HG03064 (cell line): Measurements from ENCODE around the gene GPR137B.
"Not testable (repeated sequence)": the region's sequence is repeated elsewhere in the genome, so short reads cannot be mapped to it uniquely, and the experiment has no call there.

Experiments
- ATAC-seq: cut with Tn5 transposase; IDR thresholded peaks from one replicate; pipeline ENCODE4 v1.9.1; 2021; ENCODE audit warnings: low read depth; ENCODE audit not compliant: unreplicated experiment

Gene GPR137B

DNA sequence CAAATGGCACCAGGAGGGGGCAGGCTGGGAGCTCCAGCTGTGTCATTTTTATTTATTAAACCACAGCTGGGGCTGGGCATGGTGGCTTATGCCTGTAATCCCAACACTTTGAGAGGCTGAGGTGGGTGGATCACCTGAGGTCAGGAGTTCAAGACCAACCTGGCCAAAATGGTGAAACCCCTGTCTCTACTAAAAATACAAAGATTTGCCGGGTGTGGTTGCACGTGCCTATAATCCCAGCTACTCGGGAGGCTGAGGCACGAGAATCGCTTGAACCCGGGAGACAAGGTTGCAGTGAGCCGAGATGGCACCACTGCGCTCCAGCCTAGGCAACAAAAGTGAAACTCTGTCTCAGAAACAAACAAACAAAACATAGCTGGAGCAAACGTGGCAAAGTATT lies 15.7 kb downstream of the GPR137B start:
- not testable (repeated sequence) for ATAC-seq

DNA sequence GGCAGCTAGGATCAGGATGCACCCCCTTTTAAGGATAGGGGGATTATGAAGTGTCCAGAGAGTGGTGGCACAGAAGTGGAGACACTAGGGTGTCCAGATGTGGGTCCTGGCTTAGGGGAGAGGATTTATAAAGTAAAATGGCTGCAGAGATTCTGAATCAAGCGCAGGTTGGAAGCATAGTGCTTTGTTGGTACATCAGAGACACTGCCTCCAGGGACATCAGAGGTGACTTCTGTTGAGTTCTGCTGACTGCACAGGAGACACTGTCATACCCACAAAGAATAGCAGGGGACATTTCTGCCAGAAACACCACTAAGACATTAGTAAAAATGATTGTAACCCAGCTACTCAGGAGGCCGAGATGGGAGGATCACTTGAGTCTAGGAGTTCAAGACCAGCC lies 16.4 kb downstream of the GPR137B start:
- no peak for ATAC-seq

DNA sequence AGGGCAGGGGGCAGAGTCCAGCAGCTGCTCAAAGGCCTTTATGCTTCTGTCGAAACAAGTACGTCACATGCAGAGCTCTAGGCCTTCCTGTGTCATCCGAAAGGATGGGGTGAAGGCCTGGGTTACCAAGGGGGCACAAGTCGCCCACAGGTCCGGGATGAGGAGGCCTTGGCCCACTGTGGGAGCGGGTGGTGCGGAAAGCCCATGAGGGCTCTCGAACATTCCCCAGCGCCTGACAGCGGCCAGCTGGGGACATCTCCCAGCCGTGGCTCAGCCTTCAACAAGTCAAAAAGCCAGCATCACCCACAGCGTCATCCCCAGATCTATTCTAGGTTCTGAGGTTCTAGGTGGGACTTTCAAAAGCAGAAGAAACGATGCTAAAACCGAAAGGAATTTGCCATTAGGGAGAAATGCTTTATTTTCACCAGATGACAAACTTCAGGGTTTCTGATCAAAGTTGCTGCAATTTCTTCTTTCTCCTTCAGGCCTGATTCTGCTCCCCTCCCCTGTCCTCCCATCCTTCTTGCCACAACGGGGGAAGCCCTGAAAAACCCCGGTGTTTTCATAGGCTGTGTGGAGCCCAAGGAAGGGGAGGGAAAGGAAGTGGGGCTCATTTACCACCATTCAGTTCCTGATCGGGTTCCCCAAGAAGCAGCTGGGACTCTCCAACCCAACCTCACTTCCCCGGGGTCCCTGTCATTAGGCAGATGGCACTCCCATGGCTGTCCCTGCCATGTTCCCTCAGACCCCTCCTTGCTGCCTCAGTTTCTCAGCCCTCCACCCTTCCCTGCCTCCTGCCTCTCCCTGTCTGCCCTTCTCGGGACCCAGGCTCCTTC lies 17.6 kb downstream of the GPR137B start:
- ATAC-seq = peak; percentile 46

DNA sequence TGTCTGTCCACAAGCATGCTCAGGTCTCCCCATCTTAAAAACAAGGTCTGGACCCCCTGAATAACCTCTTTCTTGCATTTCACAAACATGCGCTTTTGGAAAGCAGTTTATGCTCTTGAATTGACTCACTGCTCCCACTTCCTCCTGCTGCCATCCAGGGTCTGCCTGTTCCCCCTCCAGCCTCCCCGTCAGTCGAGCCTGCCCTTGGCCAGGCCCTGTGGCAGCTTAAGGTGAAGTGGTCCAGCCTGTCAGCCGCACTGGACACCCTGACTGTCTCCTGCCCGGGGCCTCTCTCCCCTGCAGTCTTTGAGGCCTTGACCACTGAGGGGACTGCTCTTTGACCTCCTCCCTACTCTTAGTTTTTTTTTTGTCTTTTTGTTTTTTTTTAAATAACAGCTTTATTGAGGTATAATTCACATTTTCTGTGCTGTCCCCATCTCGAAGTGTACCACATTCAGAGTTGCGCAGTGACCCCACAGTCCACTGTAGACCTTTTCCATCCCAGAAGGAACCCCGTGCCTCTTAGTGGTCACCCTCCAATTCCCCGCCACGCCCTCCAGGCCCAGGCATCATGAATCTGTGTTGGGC lies 18.3 kb downstream of the GPR137B start:
- no peak for ATAC-seq

DNA sequence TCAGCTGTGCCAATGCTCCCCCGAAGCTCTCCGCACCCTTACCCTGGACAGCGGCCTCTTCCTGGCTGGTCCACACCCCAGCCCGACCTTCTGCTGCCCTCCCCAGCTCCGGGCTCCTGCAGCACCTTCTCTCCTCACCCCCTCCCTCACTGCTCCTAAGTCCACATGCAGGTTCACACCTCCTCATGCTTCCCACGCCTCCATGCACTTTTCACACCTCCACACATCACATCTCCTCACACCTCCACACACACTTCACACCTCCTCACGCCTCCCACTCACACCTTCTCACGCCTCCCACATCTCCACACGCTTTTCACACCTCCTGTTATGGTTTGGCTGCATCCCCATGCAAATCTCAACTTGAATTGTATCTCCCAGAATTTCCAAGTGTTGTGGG lies 18.9 kb downstream of the GPR137B start:
- ATAC-seq = no peak

DNA sequence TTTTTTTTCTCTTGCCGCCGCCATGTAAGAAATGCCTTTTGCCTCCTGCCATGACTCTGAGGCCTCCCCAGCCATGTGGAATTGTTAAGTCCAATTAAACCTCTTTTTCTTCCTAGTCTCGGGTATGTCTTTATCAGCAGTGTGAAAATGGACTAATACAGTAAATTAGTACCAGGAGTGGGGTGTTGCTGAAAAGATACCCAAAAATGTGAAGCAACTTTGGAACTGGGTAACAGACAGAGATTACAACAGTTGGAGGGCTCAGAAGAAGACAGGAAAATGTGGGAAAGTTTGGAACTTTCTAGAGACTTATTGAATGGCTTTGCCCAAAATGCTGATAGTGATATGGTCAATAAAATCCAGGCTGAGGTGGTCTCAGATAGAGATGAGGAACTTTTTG lies 19.4 kb downstream of the GPR137B start:
- not testable (repeated sequence) for ATAC-seq

DNA sequence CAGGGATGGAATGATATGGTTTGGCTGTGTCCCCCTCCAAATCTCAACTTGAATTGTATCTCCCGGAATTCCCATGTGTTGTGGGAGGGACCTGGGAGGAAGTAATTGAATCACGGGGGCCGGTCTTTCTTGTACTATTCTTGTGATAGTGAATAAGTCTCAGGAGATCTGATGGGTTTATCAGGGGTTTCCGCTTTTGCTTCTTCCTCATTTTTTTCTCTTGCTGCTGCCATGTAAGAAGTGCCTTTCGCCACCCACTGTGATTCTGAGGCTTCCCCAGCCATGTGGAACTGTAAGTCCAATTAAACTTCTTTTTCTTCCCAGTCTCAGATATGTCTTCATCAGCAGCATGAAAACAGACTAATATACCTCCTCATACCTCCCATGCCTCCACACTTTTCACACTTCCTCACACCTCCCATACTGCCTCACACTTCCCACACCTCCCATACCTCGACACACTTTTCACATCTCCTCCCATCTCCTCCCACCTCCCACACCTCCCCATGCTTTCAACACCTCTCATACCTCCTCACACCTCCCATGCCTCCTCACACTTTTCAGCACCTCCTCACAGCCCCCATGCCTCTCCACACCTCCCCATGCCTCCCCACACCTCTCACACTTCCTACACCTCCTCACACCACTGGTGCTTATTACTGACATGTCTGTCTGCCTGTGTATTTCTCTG lies 21.3 kb downstream of the GPR137B start:
- ATAC-seq = no peak

DNA sequence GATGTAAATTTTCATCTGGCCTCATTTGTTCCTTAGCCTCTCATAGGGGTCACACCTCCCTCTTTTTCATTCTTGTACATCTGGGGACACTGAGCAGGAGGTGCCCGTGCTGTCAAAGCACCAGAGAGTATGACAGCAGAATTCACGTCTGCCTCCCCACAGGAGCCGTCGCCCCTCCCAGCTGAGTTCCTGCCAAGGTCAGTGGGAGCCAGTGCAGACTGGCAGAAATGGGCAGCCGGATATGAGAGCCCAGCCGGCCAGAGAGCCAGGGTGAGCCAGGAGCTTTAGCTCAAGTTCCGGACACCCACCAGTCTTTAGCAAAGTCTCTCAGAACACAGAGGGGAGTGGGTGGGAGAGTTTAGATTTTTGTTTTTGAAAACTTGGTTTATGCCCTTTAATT lies 21.9 kb downstream of the GPR137B start:
- ATAC-seq = no peak

DNA sequence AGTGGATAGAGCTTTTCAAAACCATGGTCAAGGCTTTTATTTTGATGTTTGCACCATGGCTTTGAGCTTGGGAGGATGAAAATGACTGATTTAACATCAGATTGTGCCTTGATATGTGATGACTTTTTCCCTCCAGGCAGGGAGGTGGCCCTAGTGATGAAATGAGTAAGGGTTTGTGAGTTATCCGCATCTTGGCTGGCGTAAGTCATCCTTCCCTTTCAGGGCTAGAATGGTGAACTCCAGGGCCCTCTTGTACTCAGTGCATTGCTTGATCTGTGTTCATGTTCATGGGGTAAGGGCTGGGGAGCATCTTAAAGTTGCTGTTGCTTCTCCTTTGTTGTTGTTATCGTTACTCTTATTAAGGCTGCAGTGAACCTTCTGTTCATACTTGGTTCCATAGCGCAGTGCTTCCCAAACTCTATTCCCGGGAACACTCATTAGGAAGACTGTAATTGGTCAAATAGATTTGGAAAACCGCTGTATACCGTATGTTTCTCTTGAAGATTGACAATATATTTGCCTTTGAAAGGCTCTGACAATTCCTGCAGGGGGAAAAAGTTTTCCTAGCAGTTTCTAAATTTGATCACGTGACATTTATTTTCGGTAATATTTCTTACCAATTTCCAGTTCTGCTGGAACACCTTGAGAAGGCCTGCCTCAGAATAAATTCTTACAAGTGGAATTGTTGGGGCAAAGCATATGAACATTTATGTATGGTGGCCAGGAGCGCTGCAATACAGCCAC lies 23.1 kb downstream of the GPR137B start:
- ATAC-seq = no peak

DNA sequence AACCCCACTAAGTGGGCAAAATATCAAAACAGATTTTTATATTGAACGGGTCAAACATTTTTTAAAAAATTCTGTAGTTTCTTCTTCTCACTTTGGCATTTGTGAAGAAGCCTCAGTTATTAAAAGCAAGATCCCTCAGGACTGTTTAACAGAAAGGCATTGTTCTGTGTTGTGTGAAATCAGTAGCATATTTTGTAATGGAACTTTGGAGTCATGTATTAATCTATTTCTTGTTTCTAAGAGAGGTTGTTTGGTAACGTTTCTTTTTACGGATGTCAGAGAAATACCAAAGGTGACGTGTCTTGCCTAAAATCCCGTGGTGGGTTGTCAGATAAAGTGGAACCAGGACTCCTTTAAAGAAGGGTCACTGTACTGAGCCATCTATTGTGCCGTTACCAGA lies 23.7 kb downstream of the GPR137B start:
- ATAC-seq = no peak

DNA sequence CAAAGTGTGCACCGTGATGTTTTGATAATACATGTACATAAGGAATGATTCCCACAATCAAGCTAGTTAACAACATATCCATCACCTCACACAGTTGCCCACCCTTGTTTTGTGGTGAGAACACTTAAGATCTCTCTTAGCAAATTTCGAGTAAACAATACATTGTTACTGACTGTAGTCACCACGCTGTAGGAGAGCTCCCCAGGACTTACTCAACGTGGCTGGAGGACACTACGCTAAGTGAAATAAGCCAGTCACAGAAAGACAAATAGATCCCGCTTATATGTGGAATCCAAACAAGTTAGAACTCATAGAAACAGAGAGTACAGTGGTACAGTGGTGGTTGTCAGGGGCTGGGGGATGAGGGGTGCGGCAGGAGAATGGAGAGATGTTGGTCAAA lies 24.8 kb downstream of the GPR137B start:
- ATAC-seq = no peak

DNA sequence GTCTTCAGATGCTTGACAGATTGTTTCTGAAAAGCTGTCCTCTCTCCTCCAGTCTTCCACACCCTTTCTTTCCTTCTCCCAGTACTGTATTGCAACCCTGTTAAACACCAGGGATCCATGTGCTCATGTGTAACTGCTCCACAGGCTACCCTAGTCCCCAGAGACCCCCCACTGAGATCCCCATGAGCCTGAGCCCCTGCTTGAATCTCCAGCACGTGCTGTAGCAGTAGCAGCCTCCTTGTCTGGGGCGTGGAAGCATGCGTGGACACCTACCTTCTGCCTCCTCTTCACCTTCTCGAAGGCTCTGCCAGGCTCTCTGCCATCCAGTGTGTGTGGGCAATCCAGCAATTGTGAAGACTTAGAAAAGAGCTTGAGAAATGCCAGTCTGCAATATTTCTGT lies 25.2 kb downstream of the GPR137B start:
- no peak for ATAC-seq

DNA sequence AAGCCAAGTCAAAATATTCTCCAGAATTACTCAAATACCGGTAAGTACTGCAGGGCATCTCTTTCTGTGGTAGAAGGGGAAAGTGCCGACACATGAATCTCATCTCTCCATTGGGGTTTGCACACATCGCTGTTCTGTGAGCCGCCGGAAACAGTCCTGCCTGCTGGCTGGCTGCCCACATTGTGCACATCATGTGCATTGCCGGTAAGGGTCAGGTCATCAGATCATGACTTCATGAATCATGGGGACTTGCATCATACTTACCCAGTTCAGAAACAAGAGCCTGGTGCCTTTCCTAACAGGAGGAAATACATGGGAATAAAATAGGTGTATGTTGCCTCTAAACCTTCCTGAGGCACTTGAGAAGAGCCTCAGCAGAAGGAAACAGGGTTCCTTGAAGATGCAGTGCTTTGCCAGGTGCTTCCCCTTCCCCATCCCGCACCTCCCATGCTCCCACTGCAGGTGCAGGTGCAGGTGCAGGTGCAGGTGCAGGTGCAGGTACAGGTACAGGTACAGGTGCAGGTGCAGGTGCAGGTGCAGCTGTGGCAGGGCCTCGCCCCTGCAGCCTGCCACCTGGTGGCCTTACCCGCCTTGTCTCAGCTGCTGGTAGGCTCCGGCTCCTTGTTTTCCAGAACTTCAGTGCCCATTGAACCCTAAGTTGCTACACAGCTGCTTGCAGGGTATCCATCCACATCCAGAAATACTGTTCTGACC lies 26.5 kb downstream of the GPR137B start:
- no peak for ATAC-seq

DNA sequence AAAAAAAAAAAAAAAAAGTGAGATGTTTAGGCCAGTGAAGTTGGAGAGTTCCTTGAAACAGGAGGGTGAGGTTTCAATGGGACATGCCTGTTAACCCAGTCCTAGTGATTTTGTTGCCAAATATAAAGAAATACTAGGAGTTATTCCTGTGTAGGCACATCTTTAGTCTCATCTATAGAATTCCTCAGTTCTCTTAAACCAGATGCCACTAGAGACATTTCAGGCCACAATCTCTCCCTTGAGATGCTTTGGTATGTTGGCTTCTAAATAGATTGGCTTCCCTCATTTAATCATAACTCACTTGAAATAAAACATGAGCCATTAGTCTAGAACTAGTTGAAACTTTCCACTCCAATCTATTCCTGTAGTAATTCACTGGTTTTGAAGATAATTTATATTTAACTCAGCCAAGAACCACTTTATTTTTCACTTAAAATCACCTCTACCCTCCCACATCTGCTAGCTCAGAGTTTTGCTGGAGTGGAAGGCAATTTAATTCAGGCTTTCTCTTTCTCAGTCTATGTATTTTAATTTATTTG lies 29.8 kb downstream of the GPR137B start:
- no peak for ATAC-seq

DNA sequence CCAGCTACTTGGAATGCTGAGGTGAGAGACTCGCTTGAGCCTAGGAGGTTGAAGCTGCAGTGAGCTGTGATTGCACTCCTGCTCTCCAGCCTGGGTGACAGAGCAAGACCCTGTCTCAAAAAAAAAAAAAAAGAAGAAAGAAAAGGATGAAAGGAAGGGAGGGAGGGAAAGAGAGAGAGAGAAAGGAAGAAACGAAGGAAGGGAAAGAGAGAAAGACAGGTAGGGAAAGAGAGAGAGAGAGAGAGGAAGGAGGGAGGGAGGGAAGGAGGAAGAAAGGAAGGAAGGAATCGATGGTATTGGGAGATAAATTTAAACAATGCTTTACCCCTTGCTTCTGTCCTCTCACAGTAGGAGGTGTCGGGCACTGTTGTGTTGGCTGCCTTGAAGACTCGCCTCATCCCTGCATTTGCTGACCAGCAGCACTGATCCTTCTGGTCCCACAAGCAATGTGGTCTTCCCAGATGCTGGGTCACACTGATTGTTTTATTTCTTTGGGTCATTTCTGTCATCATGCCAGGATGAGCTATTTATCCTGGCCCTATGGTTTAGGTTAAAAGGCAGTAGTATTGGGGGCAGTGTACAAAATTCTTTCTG lies 30.9 kb downstream of the GPR137B start:
- no peak for ATAC-seq

DNA sequence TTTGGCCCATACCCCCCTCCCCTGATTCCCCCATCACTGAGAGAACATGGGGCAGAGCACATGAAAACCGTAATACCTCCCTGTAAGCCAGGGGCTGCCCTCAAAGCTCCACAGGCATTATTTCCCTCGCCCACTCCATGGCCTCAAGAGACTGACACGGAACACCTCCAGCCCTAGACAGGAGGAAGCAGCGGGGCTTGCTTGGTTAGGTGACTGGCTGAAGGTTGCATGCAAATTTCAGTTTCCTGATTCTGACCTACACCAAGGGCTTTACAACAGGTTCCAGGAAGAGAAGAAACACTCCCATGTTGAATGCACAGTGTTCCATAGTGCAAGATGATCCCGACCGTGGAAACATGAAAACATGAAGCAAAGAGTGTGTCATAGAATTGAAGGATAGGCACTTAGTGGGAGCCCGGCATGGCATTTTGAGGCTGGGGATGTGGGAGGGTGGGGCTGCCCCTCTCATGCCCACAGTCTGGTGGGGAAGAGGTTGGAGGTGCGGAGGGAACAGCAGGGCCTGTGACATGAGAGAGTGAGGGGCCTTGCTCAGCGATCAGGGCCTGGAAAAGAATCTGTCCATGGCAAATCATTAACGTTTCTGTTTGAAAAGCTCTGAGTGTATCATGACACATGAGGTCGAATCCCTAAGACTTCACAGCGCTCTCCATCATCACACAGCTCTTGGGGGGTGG lies 33.5 kb downstream of the GPR137B start:
- no peak for ATAC-seq

DNA sequence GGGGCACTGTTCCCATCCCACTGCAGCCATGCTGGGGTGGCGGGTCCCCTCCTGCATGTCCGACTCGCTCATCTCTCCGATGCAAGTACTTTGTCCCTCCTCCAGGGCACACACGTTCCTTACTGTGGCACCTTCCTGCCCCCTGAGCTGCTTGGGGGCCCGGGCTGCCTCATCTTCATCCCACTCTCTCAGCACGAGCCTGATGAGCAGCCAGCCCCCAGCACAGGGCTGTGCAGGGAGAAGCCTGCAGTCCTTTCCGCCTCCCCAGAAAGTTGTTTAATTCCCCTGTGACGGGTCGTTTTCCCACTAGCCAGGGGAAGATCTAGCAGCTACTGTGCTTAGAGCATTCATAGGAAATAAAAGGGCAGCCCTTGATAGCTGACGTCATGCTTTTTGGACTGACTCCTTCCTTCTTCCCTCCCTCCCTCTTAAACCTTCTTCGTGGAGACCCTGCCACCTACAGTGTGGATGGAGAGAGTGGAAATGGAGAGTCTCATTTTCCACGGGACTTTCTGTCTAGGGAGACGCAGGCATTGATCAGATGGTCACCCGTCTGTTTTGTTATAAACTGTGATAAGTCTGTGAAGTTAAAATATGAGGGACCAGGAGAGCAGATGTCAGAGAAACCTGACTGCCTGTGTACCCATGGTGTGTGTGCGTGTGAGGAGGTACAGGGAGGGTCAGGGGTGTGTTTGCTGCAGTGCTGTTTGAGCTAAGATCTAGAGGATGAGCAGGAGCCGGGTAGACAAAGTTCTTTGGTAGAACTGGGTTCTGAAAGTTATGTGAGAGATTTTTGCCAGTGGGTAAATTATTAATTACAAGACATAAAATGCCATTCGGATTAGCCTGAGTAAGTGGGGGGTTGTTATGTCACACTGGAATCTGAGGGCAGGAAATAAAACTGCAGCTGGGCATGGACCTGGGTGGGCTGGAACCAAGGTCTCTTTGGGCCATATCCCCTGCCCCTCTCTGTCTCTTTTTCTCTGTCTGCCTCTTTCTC lies 34.3 kb downstream of the GPR137B start:
- ATAC-seq = no peak

DNA sequence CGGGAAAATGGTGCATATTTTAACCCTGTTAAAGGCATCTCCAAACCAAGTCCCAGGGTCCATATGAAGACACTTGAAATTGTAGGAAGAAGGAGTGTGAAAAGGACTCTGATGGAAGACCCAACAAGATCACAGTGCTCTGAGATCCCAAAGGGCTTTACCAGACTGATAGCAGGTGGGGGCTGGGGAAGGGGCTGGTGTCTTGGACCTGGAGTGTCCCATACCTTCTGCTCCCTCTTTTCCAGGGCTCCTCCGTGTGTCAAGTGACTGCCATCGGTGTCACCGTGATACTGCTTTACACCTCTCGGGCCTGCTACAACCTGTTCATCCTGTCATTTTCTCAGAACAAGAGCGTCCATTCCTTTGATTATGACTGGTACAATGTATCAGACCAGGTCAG lies 37.3 kb downstream of the GPR137B start:
- ATAC-seq = no peak
